H9 (cell line): ENCODE measurements around the gene CLEC2L. TPM values are rescaled to one million over a fixed set of nuclear protein-coding genes. Genes with fewer than 3 reads are reported as not detected.

Source experiments
- DNase-seq: peaks from one replicate; pipeline ENCODE4 v3.0.0-alpha.2; 2017
- H2AFZ ChIP-seq: one replicate; pipeline ENCODE4 v1.6.1; 2013; ENCODE audit warnings: mild to moderate bottlenecking, low read length, control low read depth, moderate library complexity
- H2AK5ac ChIP-seq: 2 replicates; pipeline ENCODE4 v1.6.1; 2013; ENCODE audit warnings: low read length, control low read depth, mixed read lengths; ENCODE audit not compliant: insufficient read length
- H2BK120ac ChIP-seq: one replicate; pipeline ENCODE4 v1.6.1; 2013; ENCODE audit warnings: low read depth, mild to moderate bottlenecking, low read length, control low read depth, inconsistent platforms; ENCODE audit not compliant: poor library complexity, severe bottlenecking
- H2BK12ac ChIP-seq: 2 replicates; pipeline ENCODE4 v1.6.1; 2013; ENCODE audit warnings: low read length, control low read depth, mixed read lengths, low read depth; ENCODE audit not compliant: insufficient read length
- H2BK15ac ChIP-seq: 2 replicates; pipeline ENCODE4 v1.6.1; 2013; ENCODE audit warnings: low read depth, low read length, control low read depth
- H2BK20ac ChIP-seq: one replicate; pipeline ENCODE4 v1.6.1; 2013; ENCODE audit warnings: low read depth, mild to moderate bottlenecking, low read length, control low read depth, inconsistent platforms; ENCODE audit not compliant: poor library complexity, severe bottlenecking
- H2BK5ac ChIP-seq: 2 replicates; pipeline ENCODE4 v1.6.1; 2013; ENCODE audit warnings: low read length, control low read depth, mixed read lengths; ENCODE audit not compliant: insufficient read length
- H3K14ac ChIP-seq: 2 replicates; pipeline ENCODE4 v1.6.1; 2013; ENCODE audit warnings: low read length, control low read depth; ENCODE audit not compliant: insufficient read depth
- H3K18ac ChIP-seq: 2 replicates; pipeline ENCODE4 v1.6.1; 2013; ENCODE audit warnings: low read depth, mild to moderate bottlenecking, mixed read lengths, low read length, control low read depth; ENCODE audit not compliant: insufficient read length
- H3K23ac ChIP-seq: 2 replicates; pipeline ENCODE4 v1.6.1; 2013; ENCODE audit warnings: low read length, control low read depth, mixed read lengths, low read depth; ENCODE audit not compliant: insufficient read length
- H3K23me2 ChIP-seq: 2 replicates; pipeline ENCODE4 v1.6.1; 2013; ENCODE audit warnings: low read depth, mild to moderate bottlenecking, mixed read lengths, low read length, control low read depth; ENCODE audit not compliant: insufficient read length, poor library complexity, severe bottlenecking
- H3K27ac ChIP-seq: 2 replicates; pipeline ENCODE4 v1.5.1; 2013; ENCODE audit warnings: low read length, control low read depth, mixed read lengths, low read depth; ENCODE audit not compliant: insufficient read length
- H3K27me3 ChIP-seq: 2 replicates; pipeline ENCODE4 v1.6.1; 2013; ENCODE audit warnings: low read length, control low read depth, inconsistent platforms; ENCODE audit not compliant: insufficient read depth
- H3K4ac ChIP-seq: 2 replicates; pipeline ENCODE4 v1.6.1; 2013; ENCODE audit warnings: low read depth, mild to moderate bottlenecking, control low read depth, inconsistent platforms, low read length, moderate library complexity
- H3K4me1 ChIP-seq: 2 replicates; pipeline ENCODE4 v1.6.1; 2013; ENCODE audit warnings: low read length, control low read depth, inconsistent platforms; ENCODE audit not compliant: insufficient read depth
- H3K4me2 ChIP-seq: 2 replicates; pipeline ENCODE4 v1.6.1; 2013; ENCODE audit warnings: low read length, control low read depth, mixed read lengths; ENCODE audit not compliant: insufficient read length, insufficient read depth
- H3K56ac ChIP-seq: 2 replicates; pipeline ENCODE4 v1.6.1; 2013; ENCODE audit warnings: low read depth, mild to moderate bottlenecking, mixed read lengths, low read length, control low read depth; ENCODE audit not compliant: insufficient read length
- H3K79me1 ChIP-seq: 2 replicates; pipeline ENCODE4 v1.6.1; 2013; ENCODE audit warnings: low read depth, mild to moderate bottlenecking, moderate library complexity, low read length, control low read depth, inconsistent platforms; ENCODE audit not compliant: insufficient read depth, poor library complexity, severe bottlenecking
- H3K79me2 ChIP-seq: 2 replicates; pipeline ENCODE4 v1.6.1; 2013; ENCODE audit warnings: low read length, control low read depth, inconsistent platforms; ENCODE audit not compliant: insufficient read depth
- H3K9ac ChIP-seq: 2 replicates; pipeline ENCODE4 v1.6.1; 2013; ENCODE audit warnings: low read length, control low read depth, mixed read lengths; ENCODE audit not compliant: insufficient read length; ENCODE audit errors: extremely low read depth
- H3K9me3 ChIP-seq: one replicate; pipeline ENCODE4 v1.6.1; 2013; ENCODE audit warnings: low read depth, low read length, inconsistent platforms; ENCODE audit not compliant: control insufficient read depth
- H3T11ph ChIP-seq: one replicate; pipeline ENCODE4 v1.6.1; 2013; ENCODE audit warnings: mild to moderate bottlenecking, low read length, control low read depth, inconsistent platforms
- H4K20me1 ChIP-seq: one replicate; pipeline ENCODE4 v1.6.1; 2013; ENCODE audit not compliant: control insufficient read depth, insufficient read length, insufficient read depth
- H4K5ac ChIP-seq: 2 replicates; pipeline ENCODE4 v1.6.1; 2013; ENCODE audit warnings: low read depth, mild to moderate bottlenecking, mixed read lengths, low read length, control low read depth; ENCODE audit not compliant: insufficient read length
- H4K8ac ChIP-seq: replicated peaks from 2 replicates; pipeline ENCODE4 v1.6.1; 2013; ENCODE audit warnings: low read length, control low read depth, mixed read lengths, low read depth; ENCODE audit not compliant: insufficient read length
- H4K91ac ChIP-seq: 2 replicates; pipeline ENCODE4 v1.6.1; 2013; ENCODE audit warnings: low read depth, mild to moderate bottlenecking, moderate library complexity, mixed read lengths, low read length, control low read depth; ENCODE audit not compliant: insufficient read length
- H3K27ac Mint-ChIP-seq, 3 experiments: 2 replicates in 2 of 3; 3 replicates in 1 of 3; pipeline ENCODE4 v1.8.0; 2020 to 2021; ENCODE audit warnings: mixed read lengths in 3 of 3, mild to moderate bottlenecking in 1 of 3, moderate library complexity in 1 of 3
- H3K27me3 Mint-ChIP-seq: 2 replicates; pipeline ENCODE4 v1.8.0; 2021; ENCODE audit warnings: low read depth, mild to moderate bottlenecking, moderate library complexity, mixed read lengths
- H3K36me3 Mint-ChIP-seq, 3 experiments: 2 replicates in 2 of 3; 3 replicates in 1 of 3; pipeline ENCODE4 v1.8.0; 2020 to 2021; ENCODE audit warnings: low read depth in 3 of 3, mixed read lengths in 3 of 3; ENCODE audit not compliant: insufficient read depth in 1 of 3
- H3K4me1 Mint-ChIP-seq, 2 experiments: 2 replicates each; pipeline ENCODE4 v1.8.0; 2020; ENCODE audit warnings: mixed read lengths in 2 of 2
- H3K4me3 Mint-ChIP-seq, 2 experiments: 2 replicates in 1 of 2; 3 replicates in 1 of 2; pipeline ENCODE4 v1.8.0; 2020 to 2021; ENCODE audit warnings: mild to moderate bottlenecking in 2 of 2, mixed read lengths in 2 of 2, moderate library complexity in 1 of 2
- H3K9me3 Mint-ChIP-seq, 2 experiments: 2 replicates in 1 of 2; 3 replicates in 1 of 2; pipeline ENCODE4 v1.8.0; 2020; ENCODE audit warnings: mild to moderate bottlenecking in 2 of 2, mixed read lengths in 2 of 2, moderate library complexity in 1 of 2
- CTCF ChIP-seq: fragments of 200-600 bp; sonication (generic); conservative IDR thresholded peaks from 3 replicates; pipeline ENCODE4 v1.8.0; 2021; ENCODE audit warnings: antibody characterized with exemption, mild to moderate bottlenecking
- WGBS: extraction: QIAGEN DNeasy Blood & Tissue Kit; methylation state at CpG from one replicate; pipeline ENCODE4 v1.1.7; 2013; ENCODE audit warnings: missing lambda C conversion rate, low lambda C conversion rate, mixed read lengths; ENCODE audit not compliant: insufficient read length; ENCODE audit errors: extremely low coverage; 5-methylcytosine and 5-hydroxymethylcytosine counted together
- total RNA-seq: library from RNA; stranded (reverse); gene quantifications from 2 replicates; pipeline ENCODE4 v1.2.1, GENCODE V29; 2021

The CLEC2L gene
- total RNA-seq, 1 experiment from 2014 or later: 0.74 TPM

- no peak for TF ChIP-seq CTCF
- peaks cover 3 to 4% of the 10 kb centered on the region in 2 experiments; a peak in 4 of 5 replicates for H3K9me3 Mint-ChIP-seq
Observed at GRCh38 chr7:139525239-139525638, 1.8 kb downstream of the CLEC2L start.

More at GRCh38 chr7:139525239-139525638, 1.8 kb downstream of the CLEC2L start:
- no peak overlapping the region for H3K9ac ChIP-seq
- WGBS: no CpG with 5 or more reads among the region's 10 CpGs
- H3K9me3 ChIP-seq: no peaks in the 10 kb centered on the region
- no peak overlapping the region for H4K91ac ChIP-seq
- Mint-ChIP-seq H3K27me3 (peaks cover 76% of the 10 kb centered on the region), H3K4me1 (peaks cover 8 to 13% of the 10 kb centered on the region in 2 experiments), H3K36me3 (peaks cover 0 to 4% (median 2%) of the 10 kb centered on the region in 3 experiments; a peak in 4 of 7 replicates), H3K4me3 (peak overlapping the region; percentile 50 to 75; a peak in 1 of 5 replicates), H3K27ac (no peak overlapping the region)
- H3K27ac ChIP-seq: no peak overlapping the region
- H2BK20ac ChIP-seq: no peak overlapping the region
- peaks cover 5% of the 10 kb centered on the region for H3K23me2 ChIP-seq
- H2AFZ ChIP-seq: no peak overlapping the region
- H3K79me1 ChIP-seq: no peaks in the 10 kb centered on the region
- no peak overlapping the region for H3T11ph ChIP-seq
- H2BK15ac ChIP-seq: no peak overlapping the region
- no peaks in the 10 kb centered on the region for H3K79me2 ChIP-seq
- H4K5ac ChIP-seq: no peak overlapping the region
- H4K20me1 ChIP-seq: no peaks in the 10 kb centered on the region
- no peak overlapping the region for H3K18ac ChIP-seq
- H2AK5ac ChIP-seq: no peak overlapping the region
- H3K4me2 ChIP-seq: no peak overlapping the region
- H3K27me3 ChIP-seq: peaks cover 26% of the 10 kb centered on the region; the same call in 1 of the 2 replicates
- H3K23ac ChIP-seq: no peak overlapping the region
- no peak overlapping the region for H2BK12ac ChIP-seq
- H2BK120ac ChIP-seq: no peak overlapping the region
- H3K4ac ChIP-seq: no peak overlapping the region
- DNase-seq: no peak
- no peaks in the 10 kb centered on the region; the same call in none of the 2 replicates for H3K4me1 ChIP-seq
- no peak overlapping the region for H2BK5ac ChIP-seq
- no peak overlapping the region for H3K56ac ChIP-seq
- no peak overlapping the region for H4K8ac ChIP-seq
- H3K14ac ChIP-seq: no peak overlapping the region
